Type B pancreatic cell (in vitro differentiated cells): ENCODE data around the gene FNBP1. TPM values are rescaled to one million over a fixed set of nuclear protein-coding genes. Genes with fewer than 3 reads are reported as not detected.
A peak's percentile ranks its signal among the peaks of the same experiment; 100 is the strongest.

Experiments
- DNase-seq: peaks from one replicate; pipeline ENCODE4 v3.0.0; 2021; ENCODE audit warnings: mixed read lengths; ENCODE audit not compliant: unreplicated experiment; ENCODE audit errors: extremely low spot score
- H3K27ac Mint-ChIP-seq: 2 replicates; pipeline ENCODE4 v1.8.0; 2021; ENCODE audit warnings: mild to moderate bottlenecking, mixed read lengths
- H3K27me3 Mint-ChIP-seq: 2 replicates; pipeline ENCODE4 v1.8.0; 2021; ENCODE audit warnings: mixed read lengths
- H3K36me3 Mint-ChIP-seq: 2 replicates; pipeline ENCODE4 v1.8.0; 2021; ENCODE audit warnings: mixed read lengths
- H3K4me1 Mint-ChIP-seq: one replicate; pipeline ENCODE4 v1.8.0; 2021; ENCODE audit warnings: mixed read lengths; ENCODE audit not compliant: unreplicated experiment
- H3K4me3 Mint-ChIP-seq: 2 replicates; pipeline ENCODE4 v1.8.0; 2021; ENCODE audit warnings: mild to moderate bottlenecking, mixed read lengths
- H3K9me3 Mint-ChIP-seq: 2 replicates; pipeline ENCODE4 v1.8.0; 2021; ENCODE audit warnings: mixed read lengths
- CTCF ChIP-seq: fragments of 200-600 bp; sonication (generic); conservative IDR thresholded peaks from 2 replicates; pipeline ENCODE4 v1.5.0; 2021; ENCODE audit warnings: antibody characterized with exemption, mild to moderate bottlenecking
- total RNA-seq: library from RNA; stranded (reverse); gene quantifications from 2 replicates; pipeline ENCODE4 v1.2.1, GENCODE V29; 2021; ENCODE audit warnings: low replicate concordance

Gene FNBP1
- total RNA-seq, 1 donor from 2014 or later, result 38.6 TPM

GRCh38 chr9:130053504-130054324 is 10.7 kb upstream of the FNBP1 start, which contains the start of gene GPR107:
Gene GPR107, plus strand, starts transcription at chr9:130053906. Its CDS starts 27 bp downstream, at chr9:130053933.
- Mint-ChIP-seq H3K36me3 (peaks cover 5% of the 10 kb centered on the region), H3K27ac (peak within 1 kb of the TSS; percentile 99), H3K27me3 (no peaks in the 10 kb centered on the region), H3K9me3 (no peaks in the 10 kb centered on the region), H3K4me1 (peaks cover 16% of the 10 kb centered on the region), H3K4me3 (peak within 1 kb of the TSS; percentile 99)
- no peak for TF ChIP-seq CTCF
- DNase-seq, result peak; percentile 80

- Mint-ChIP-seq H3K4me3 (peak overlapping the region; percentile 99), H3K9me3 (no peaks in the 10 kb centered on the region)
Observed at GRCh38 chr9:130053109-130053503, 10.1 kb upstream of the FNBP1 start.

GRCh38 chr9:130051855-130052254 is 8.9 kb upstream of the FNBP1 start:
- H3K27me3 Mint-ChIP-seq, result no peaks in the 10 kb centered on the region
- H3K4me3 Mint-ChIP-seq, result peak overlapping the region; percentile 99
- no peak for DNase-seq

More at GRCh38 chr9:130053109-130053503, 10.1 kb upstream of the FNBP1 start:
- Mint-ChIP-seq H3K36me3 (peaks cover 2% of the 10 kb centered on the region), H3K4me1 (peaks cover 14% of the 10 kb centered on the region), H3K27me3 (no peaks in the 10 kb centered on the region), H3K27ac (peak overlapping the region; percentile 87)
- TF ChIP-seq CTCF, result no peak
- no peak for DNase-seq

GRCh38 chr9:130050462-130050861 is 7.5 kb upstream of the FNBP1 start:
- no peaks in the 10 kb centered on the region for H3K27me3 Mint-ChIP-seq
- no peaks in the 10 kb centered on the region for H3K9me3 Mint-ChIP-seq
- no peak for TF ChIP-seq CTCF
- peak overlapping the region; percentile 73 for H3K27ac Mint-ChIP-seq
- H3K36me3 Mint-ChIP-seq, result no peaks in the 10 kb centered on the region
- H3K4me1 Mint-ChIP-seq, result peaks cover 18% of the 10 kb centered on the region
- no peak for DNase-seq
- H3K4me3 Mint-ChIP-seq, result peak overlapping the region; percentile 28

More at GRCh38 chr9:130051855-130052254, 8.9 kb upstream of the FNBP1 start:
- H3K36me3 Mint-ChIP-seq, result no peaks in the 10 kb centered on the region
- peak overlapping the region; percentile 98 for H3K27ac Mint-ChIP-seq
- peaks cover 12% of the 10 kb centered on the region for H3K4me1 Mint-ChIP-seq
- no peaks in the 10 kb centered on the region for H3K9me3 Mint-ChIP-seq
- TF ChIP-seq CTCF, result no peak

GRCh38 chr9:130049431-130050210 is 6.6 kb upstream of the FNBP1 start:
- Mint-ChIP-seq H3K4me3 (no peak overlapping the region), H3K27me3 (no peaks in the 10 kb centered on the region), H3K36me3 (no peaks in the 10 kb centered on the region), H3K27ac (no peak overlapping the region), H3K9me3 (no peaks in the 10 kb centered on the region), H3K4me1 (peaks cover 25% of the 10 kb centered on the region)
- DNase-seq, result no peak
- no peak for TF ChIP-seq CTCF
